ENCODE measurements around the gene CPNE7. TPM values are rescaled to one million over a fixed set of nuclear protein-coding genes. Genes with fewer than 3 reads are reported as not detected.

The CPNE7 gene
- polyA plus RNA-seq, 3 donors: 0.28 to 0.65 TPM; not detected in 1

GRCh38 chr16:89596061-89596689, 20.6 kb downstream of the CPNE7 start:
- H3K27ac ChIP-seq (ENCODE audit: low read depth, low read length): no peak overlapping the region
- WGBS, 3 donors: 84 to 89% (median 88%) methylated on average over 25 of the region's 25 CpGs

- H3K27ac ChIP-seq (ENCODE audit: low read depth, low read length): no peak overlapping the region
- 87 to 89% (median 88%) methylated on average over 19 of the region's 19 CpGs for WGBS, 3 donors
Measured at GRCh38 chr16:89596957-89597649, 21.5 kb downstream of the CPNE7 start.

- no peak overlapping the region for H3K27ac ChIP-seq (ENCODE audit: low read depth, low read length)
- WGBS, 3 donors: 75 to 78% (median 77%) methylated on average over 13 to 14 of the region's 14 CpGs
Measured at GRCh38 chr16:89598199-89598598, 22.6 kb downstream of the CPNE7 start.

GRCh38 chr16:89599451-89599858, 23.9 kb downstream of the CPNE7 start:
- no peak overlapping the region for H3K27ac ChIP-seq (ENCODE audit: low read depth, low read length)
- WGBS, 3 donors: 30 to 47% (median 42%) methylated on average over 8 of the region's 8 CpGs

- H3K27ac ChIP-seq (ENCODE audit: low read depth, low read length): no peak overlapping the region
- WGBS, 3 donors: 76 to 89% (median 87%) methylated on average over 10 of the region's 10 CpGs
Measured at GRCh38 chr16:89599902-89600301, 24.3 kb downstream of the CPNE7 start.

- WGBS, 3 donors: 80 to 87% (median 82%) methylated on average over 12 of the region's 12 CpGs
- H3K27ac ChIP-seq (ENCODE audit: low read depth, low read length): no peak overlapping the region
Measured at GRCh38 chr16:89600427-89600826, 24.9 kb downstream of the CPNE7 start.

GRCh38 chr16:89600956-89601355, 25.4 kb downstream of the CPNE7 start:
- WGBS, 3 donors: 68 to 80% (median 76%) methylated on average over 8 of the region's 8 CpGs
- no peak overlapping the region for H3K27ac ChIP-seq (ENCODE audit: low read depth, low read length)

- no peak overlapping the region for H3K27ac ChIP-seq (ENCODE audit: low read depth, low read length)
Measured at GRCh38 chr16:89601906-89602272, 26.3 kb downstream of the CPNE7 start.

GRCh38 chr16:89602273-89602951, 26.9 kb downstream of the CPNE7 start:
- no peak overlapping the region for H3K27ac ChIP-seq (ENCODE audit: low read depth, low read length)
- 1 to 20% (median 5%) methylated on average over 19 to 22 of the region's 22 CpGs for WGBS, 3 donors

More at GRCh38 chr16:89601906-89602272, 26.3 kb downstream of the CPNE7 start:
- 57 to 77% (median 58%) methylated on average over 22 of the region's 22 CpGs for WGBS, 3 donors

- 56 to 71% (median 58%) methylated on average over 5 of the region's 5 CpGs for whole genome bisulfite sequencing, 3 donors
- no peak overlapping the region for H3K27ac ChIP-seq (ENCODE audit: low read depth, low read length)
Measured at GRCh38 chr16:89602952-89603590, 27.5 kb downstream of the CPNE7 start.

- WGBS, 3 donors: 82 to 87% (median 84%) methylated on average over 16 of the region's 16 CpGs
Measured at GRCh38 chr16:89604764-89605163, 29.2 kb downstream of the CPNE7 start.

GRCh38 chr16:89605186-89605970, 29.8 kb downstream of the CPNE7 start:
- 88 to 93% (median 92%) methylated on average over 33 to 34 of the region's 34 CpGs for WGBS, 3 donors
- no peak overlapping the region for H3K27ac ChIP-seq (ENCODE audit: low read depth, low read length)

More at GRCh38 chr16:89604764-89605163, 29.2 kb downstream of the CPNE7 start:
- no peak overlapping the region for H3K27ac ChIP-seq (ENCODE audit: low read depth, low read length)

GRCh38 chr16:89606006-89606405, 30.4 kb downstream of the CPNE7 start:
- no peak overlapping the region for H3K27ac ChIP-seq (ENCODE audit: low read depth, low read length)
- WGBS, 3 donors: 85 to 89% (median 88%) methylated on average over 7 to 9 of the region's 9 CpGs

- WGBS, 3 donors: 84 to 87% (median 86%) methylated on average over 9 of the region's 9 CpGs
- H3K27ac ChIP-seq (ENCODE audit: low read depth, low read length): no peak overlapping the region
Measured at GRCh38 chr16:89607453-89607852, 31.9 kb downstream of the CPNE7 start.

- no peak overlapping the region for H3K27ac ChIP-seq (ENCODE audit: low read depth, low read length)
- 78 to 81% (median 80%) methylated on average over 32 of the region's 32 CpGs for WGBS, 3 donors
Measured at GRCh38 chr16:89607937-89608740, 32.6 kb downstream of the CPNE7 start.

- WGBS, 3 donors: 72 to 79% (median 79%) methylated on average over 1 of the region's 1 CpG
- H3K27ac ChIP-seq (ENCODE audit: low read depth, low read length): no peak overlapping the region
Measured at GRCh38 chr16:89610108-89610453, 34.5 kb downstream of the CPNE7 start.

GRCh38 chr16:89612415-89613166, 37.0 kb downstream of the CPNE7 start:
- H3K27ac ChIP-seq (ENCODE audit: low read depth, low read length): no peak overlapping the region
- 84 to 90% (median 87%) methylated on average over 20 of the region's 20 CpGs for WGBS, 3 donors
